HFFc6 (cell line): ENCODE data around the gene GMIP. TPM values are rescaled to one million over a fixed set of nuclear protein-coding genes. Genes with fewer than 3 reads are reported as not detected.
"Not testable (repeated sequence)": the region's sequence is repeated elsewhere in the genome, so short reads cannot be mapped to it uniquely, and the experiment has no call there.

Experiments
- DNase-seq: peaks from one replicate; pipeline ENCODE4 v3.0.0-alpha.2; 2018
- H3K27ac Mint-ChIP-seq: 2 replicates; pipeline ENCODE4 v1.8.0; 2020; ENCODE audit warnings: mild to moderate bottlenecking, mixed read lengths
- H3K27me3 Mint-ChIP-seq: 2 replicates; pipeline ENCODE4 v1.8.0; 2021; ENCODE audit warnings: mild to moderate bottlenecking, moderate library complexity, mixed read lengths; ENCODE audit not compliant: insufficient read depth
- H3K36me3 Mint-ChIP-seq: 2 replicates; pipeline ENCODE4 v1.8.0; 2021; ENCODE audit warnings: low read depth, mixed read lengths
- H3K4me1 Mint-ChIP-seq: 2 replicates; pipeline ENCODE4 v1.8.0; 2020; ENCODE audit warnings: low read depth, mixed read lengths
- H3K4me3 Mint-ChIP-seq: 2 replicates; pipeline ENCODE4 v1.8.0; 2020; ENCODE audit warnings: mild to moderate bottlenecking, moderate library complexity, mixed read lengths
- H3K9me3 Mint-ChIP-seq: 2 replicates; pipeline ENCODE4 v1.8.0; 2020; ENCODE audit warnings: mild to moderate bottlenecking, mixed read lengths
- long read RNA-seq: library from polyadenylated mRNA; unstranded; transcript quantifications from one replicate; pipeline ENCODE4 v2.0.0, GENCODE V29; 2019
- total RNA-seq, 6 experiments: library from RNA; stranded (reverse); fragmentation: NEBNext Ultra II Directional; extraction: Animal tissue kit (Norgen Biotek cat#: 25700); gene quantifications; 2 replicates in 1 of 6; 3 replicates in 5 of 6; pipeline ENCODE4 v1.2.3, GENCODE V29; 2021
- TF ChIP-seq, protein P1 (sequence below): fragments of 200-600 bp; sonication (generic); IDR thresholded peaks from 2 replicates; pipeline ENCODE4 v1.5.0; 2021; ENCODE audit warnings: antibody characterized with exemption, mild to moderate bottlenecking

Gene GMIP, protein sequence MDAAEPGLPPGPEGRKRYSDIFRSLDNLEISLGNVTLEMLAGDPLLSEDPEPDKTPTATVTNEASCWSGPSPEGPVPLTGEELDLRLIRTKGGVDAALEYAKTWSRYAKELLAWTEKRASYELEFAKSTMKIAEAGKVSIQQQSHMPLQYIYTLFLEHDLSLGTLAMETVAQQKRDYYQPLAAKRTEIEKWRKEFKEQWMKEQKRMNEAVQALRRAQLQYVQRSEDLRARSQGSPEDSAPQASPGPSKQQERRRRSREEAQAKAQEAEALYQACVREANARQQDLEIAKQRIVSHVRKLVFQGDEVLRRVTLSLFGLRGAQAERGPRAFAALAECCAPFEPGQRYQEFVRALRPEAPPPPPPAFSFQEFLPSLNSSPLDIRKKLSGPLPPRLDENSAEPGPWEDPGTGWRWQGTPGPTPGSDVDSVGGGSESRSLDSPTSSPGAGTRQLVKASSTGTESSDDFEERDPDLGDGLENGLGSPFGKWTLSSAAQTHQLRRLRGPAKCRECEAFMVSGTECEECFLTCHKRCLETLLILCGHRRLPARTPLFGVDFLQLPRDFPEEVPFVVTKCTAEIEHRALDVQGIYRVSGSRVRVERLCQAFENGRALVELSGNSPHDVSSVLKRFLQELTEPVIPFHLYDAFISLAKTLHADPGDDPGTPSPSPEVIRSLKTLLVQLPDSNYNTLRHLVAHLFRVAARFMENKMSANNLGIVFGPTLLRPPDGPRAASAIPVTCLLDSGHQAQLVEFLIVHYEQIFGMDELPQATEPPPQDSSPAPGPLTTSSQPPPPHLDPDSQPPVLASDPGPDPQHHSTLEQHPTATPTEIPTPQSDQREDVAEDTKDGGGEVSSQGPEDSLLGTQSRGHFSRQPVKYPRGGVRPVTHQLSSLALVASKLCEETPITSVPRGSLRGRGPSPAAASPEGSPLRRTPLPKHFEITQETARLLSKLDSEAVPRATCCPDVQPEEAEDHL
- 10 to 100 TPM; 11.5 to 16.7 (median 13.9) TPM for total RNA-seq
- long read RNA-seq, partial matches to known transcripts: 1 of 4 reads
- long read RNA-seq, other reads (novel, unspliced or antisense): 2 of 4 reads

DNA sequence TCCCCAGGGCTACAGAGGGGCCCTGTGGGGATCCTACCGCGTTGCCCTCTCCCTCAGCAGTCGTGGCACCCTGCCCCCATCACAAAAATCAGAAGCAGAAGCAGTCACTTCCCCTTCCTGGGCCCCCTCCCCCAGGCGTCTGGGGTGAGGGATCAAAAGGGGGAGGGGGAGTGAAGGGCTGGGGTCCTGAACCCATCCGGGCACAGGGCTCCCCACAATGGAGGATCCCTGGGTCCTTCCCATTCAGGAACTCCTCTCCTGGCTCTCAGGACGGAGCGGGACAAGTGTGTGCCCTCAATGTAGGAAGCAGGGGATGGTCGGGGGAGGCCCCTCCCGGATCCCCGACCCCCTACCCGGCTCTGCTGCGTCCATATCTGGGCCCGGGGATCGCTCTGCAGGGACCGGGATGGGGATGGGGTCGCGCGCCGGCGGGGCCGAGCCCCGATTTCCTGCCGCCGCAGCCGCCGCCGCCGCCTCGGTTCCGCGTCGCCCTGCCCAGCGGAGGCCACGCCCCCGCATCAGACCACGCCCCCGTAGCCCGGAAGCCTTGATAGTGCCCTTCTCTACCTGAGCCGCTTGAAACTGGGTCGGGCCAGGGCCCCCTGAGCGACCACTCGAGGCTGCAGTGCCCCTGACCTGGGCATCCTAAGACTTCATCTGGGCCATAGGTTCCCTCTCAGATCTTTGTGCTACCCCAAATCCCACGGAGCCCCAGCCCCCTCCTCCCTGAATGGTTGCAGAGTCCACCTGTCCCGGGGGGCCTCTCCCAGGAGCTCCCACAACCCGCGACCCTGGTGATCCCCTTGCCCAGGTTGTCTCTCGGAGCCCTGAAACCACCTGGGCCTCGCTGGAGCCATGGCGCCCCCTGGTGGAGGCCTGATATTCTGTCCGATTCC is at the start of gene GMIP:
TSS of gene GMIP (minus strand) at position 500 of the 896 bp plus-strand sequence. CDS start at position 372, 128 bp downstream.
- Mint-ChIP-seq H3K27me3 (peaks cover 5% of the 10 kb centered on the region; the same call in 1 of the 2 replicates), H3K9me3 (no peaks in the 10 kb centered on the region), H3K4me3 (peak within 1 kb of the TSS; percentile 93), H3K4me1 (peaks cover 16% of the 10 kb centered on the region), H3K36me3 (peaks cover 1% of the 10 kb centered on the region; the same call in 1 of the 2 replicates), H3K27ac (peak within 1 kb of the TSS; percentile 79)
- peak; percentile 18 for DNase-seq
- TF ChIP-seq, protein P1, sequence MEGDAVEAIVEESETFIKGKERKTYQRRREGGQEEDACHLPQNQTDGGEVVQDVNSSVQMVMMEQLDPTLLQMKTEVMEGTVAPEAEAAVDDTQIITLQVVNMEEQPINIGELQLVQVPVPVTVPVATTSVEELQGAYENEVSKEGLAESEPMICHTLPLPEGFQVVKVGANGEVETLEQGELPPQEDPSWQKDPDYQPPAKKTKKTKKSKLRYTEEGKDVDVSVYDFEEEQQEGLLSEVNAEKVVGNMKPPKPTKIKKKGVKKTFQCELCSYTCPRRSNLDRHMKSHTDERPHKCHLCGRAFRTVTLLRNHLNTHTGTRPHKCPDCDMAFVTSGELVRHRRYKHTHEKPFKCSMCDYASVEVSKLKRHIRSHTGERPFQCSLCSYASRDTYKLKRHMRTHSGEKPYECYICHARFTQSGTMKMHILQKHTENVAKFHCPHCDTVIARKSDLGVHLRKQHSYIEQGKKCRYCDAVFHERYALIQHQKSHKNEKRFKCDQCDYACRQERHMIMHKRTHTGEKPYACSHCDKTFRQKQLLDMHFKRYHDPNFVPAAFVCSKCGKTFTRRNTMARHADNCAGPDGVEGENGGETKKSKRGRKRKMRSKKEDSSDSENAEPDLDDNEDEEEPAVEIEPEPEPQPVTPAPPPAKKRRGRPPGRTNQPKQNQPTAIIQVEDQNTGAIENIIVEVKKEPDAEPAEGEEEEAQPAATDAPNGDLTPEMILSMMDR: peak; percentile 99

DNA sequence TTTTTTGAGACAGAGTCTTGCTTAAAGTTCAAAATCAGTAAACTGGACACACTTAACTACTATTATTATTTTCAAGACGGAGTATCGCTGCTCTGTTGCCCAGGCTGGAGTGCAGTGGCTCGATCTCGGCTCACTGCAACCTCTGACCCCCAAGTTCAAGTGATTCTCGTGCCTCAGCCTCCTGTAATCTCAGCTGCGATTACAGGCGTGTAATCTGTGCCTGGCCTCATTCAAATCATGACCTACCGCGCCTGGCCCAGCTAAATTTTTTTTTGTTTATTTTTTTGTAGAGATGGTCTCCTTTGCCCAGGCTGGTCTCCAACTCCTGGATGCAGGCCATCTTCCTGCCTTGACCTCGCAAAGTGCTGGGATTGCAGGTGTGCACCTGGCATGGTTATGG is 48.2 kb upstream of the GMIP start:
- Mint-ChIP-seq H3K27me3 (peaks cover 1% of the 10 kb centered on the region; the same call in 1 of the 2 replicates), H3K27ac (no peak overlapping the region), H3K4me1 (no peaks in the 10 kb centered on the region), H3K9me3 (peaks cover 18% of the 10 kb centered on the region), H3K4me3 (no peak overlapping the region), H3K36me3 (no peaks in the 10 kb centered on the region)
- TF ChIP-seq, protein P1: no peak
- DNase-seq: no peak

DNA sequence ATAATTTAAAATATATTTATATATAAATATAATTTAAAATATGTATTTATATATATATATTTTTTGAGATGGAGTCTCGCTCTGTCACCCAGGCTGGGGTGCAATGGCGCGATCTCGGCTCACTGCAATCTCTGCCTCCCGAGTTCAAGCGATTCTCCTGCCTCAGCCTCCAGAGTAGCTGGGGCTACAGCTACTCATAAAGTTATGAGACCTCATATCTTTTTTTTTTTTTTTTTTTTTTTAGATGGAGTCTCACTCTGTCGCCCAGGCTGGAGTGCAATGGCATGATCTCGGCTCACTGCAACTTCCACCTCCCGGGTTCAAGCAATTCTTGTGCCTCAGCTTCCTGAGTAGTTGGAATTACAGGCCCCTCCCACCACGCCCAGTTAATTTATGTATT is 45.6 kb upstream of the GMIP start:
- H3K9me3 Mint-ChIP-seq: peaks cover 27% of the 10 kb centered on the region
- H3K4me1 Mint-ChIP-seq, H3K27ac Mint-ChIP-seq, H3K27me3 Mint-ChIP-seq, H3K4me3 Mint-ChIP-seq, H3K36me3 Mint-ChIP-seq, DNase-seq: not testable (repeated sequence)

DNA sequence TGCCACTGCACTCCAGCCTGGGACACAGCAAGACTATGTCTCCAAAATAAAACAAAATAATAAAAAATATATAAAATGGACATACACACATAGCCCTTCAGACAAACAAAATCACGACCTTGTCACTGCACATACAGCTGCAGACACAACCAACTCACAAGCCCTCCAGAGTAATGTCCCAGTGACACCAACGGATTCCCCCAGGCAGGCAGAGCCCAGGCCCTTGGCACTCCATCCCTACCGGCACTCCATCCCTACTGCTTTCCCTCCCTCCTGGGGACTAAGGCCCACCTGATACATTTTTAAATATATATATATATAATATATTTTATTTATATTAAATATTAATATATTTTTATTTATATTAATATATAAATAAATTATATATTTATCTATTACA is 43.6 kb upstream of the GMIP start:
- no peak overlapping the region for H3K4me3 Mint-ChIP-seq
- no peaks in the 10 kb centered on the region for H3K4me1 Mint-ChIP-seq
- H3K9me3 Mint-ChIP-seq: peaks cover 47% of the 10 kb centered on the region
- H3K27ac Mint-ChIP-seq: no peak overlapping the region
- TF ChIP-seq, protein P1: no peak
- no peak for DNase-seq
- H3K36me3 Mint-ChIP-seq: peaks cover 27% of the 10 kb centered on the region
- H3K27me3 Mint-ChIP-seq: peaks cover 1% of the 10 kb centered on the region; the same call in 1 of the 2 replicates

DNA sequence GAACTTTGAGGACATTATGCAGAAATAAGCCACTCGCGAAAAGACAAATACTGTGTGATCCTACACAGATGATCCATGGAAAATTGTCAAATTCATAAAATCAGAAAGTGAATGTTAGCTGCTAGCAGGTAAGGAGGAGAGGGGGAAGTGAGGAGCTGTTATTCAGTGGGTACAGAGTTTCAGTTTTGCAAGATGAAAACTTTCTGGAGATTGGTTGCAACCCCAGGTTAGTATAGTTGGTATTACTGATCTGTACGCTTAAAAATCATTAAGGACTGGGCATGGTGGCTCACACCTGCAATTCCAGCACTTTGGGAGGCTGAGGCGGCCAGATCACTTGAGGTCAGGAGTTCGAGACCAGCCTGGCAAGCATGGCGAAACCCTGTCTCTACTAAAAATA is 43.1 kb upstream of the GMIP start:
- TF ChIP-seq, protein P1: no peak
- Mint-ChIP-seq H3K4me3 (no peak overlapping the region), H3K27me3 (peaks cover 1% of the 10 kb centered on the region; the same call in 1 of the 2 replicates), H3K9me3 (peaks cover 50% of the 10 kb centered on the region), H3K27ac (no peak overlapping the region), H3K36me3 (peaks cover 27% of the 10 kb centered on the region), H3K4me1 (no peaks in the 10 kb centered on the region)
- DNase-seq: no peak

DNA sequence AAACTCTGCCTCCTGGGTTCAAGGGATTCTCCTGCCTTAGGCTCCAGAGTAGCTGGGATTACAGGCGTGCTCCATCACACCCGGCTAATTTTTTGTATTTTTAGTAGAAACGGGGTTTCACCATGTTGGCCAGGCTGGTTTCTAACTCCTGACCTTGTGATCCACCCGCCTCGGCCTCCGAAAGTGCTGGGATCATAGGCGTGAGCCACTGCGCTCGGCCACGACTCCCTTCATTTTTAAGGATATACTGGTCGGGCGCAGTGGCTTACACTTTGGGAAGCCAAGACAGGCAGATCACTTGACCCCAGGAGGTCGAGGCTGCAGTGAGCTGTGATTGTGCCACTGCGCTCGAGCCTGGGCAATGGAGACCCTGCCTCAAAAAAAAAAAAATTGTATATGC is 42.7 kb upstream of the GMIP start:
- not testable (repeated sequence) for H3K27ac Mint-ChIP-seq, H3K27me3 Mint-ChIP-seq, DNase-seq, H3K4me3 Mint-ChIP-seq, H3K4me1 Mint-ChIP-seq
- peaks cover 32% of the 10 kb centered on the region for H3K36me3 Mint-ChIP-seq
- H3K9me3 Mint-ChIP-seq: peaks cover 54% of the 10 kb centered on the region
